Astrocyte (in vitro differentiated cells and primary cell): ENCODE measurements around the gene TM4SF20. TPM values are rescaled to one million over a fixed set of nuclear protein-coding genes. Genes with fewer than 3 reads are reported as not detected.
A peak's percentile ranks its signal among the peaks of the same experiment; 100 is the strongest.

Source experiments
- DNase-seq: peaks from one replicate; pipeline ENCODE4 v3.0.0-alpha.2; 2010; ENCODE audit warnings: low read depth
- FAIRE-seq: peaks from 2 replicates; lab custom pipeline; 2011; peaks lifted over from hg19 to GRCh38; lab: Jason Lieb, UNC
- H2AFZ ChIP-seq: 2 replicates; pipeline ENCODE4 v1.6.0; 2012; ENCODE audit warnings: low read depth, low read length, inconsistent platforms
- H3K27ac ChIP-seq: 2 replicates; pipeline ENCODE4 v1.5.1; 2011; ENCODE audit warnings: low read depth, low read length, inconsistent platforms
- H3K27me3 ChIP-seq: 2 replicates; pipeline ENCODE4 v1.6.0; 2011; ENCODE audit warnings: low read length, inconsistent platforms; ENCODE audit not compliant: insufficient read depth
- H3K36me3 ChIP-seq: 2 replicates; pipeline ENCODE4 v1.5.1; 2011; ENCODE audit warnings: low read length, inconsistent platforms; ENCODE audit not compliant: insufficient read depth
- H3K4me1 ChIP-seq: 2 replicates; pipeline ENCODE4 v1.5.1; 2011; ENCODE audit warnings: low read length, inconsistent platforms; ENCODE audit not compliant: insufficient read depth
- H3K4me2 ChIP-seq: 2 replicates; pipeline ENCODE4 v1.6.0; 2012; ENCODE audit warnings: low read length, inconsistent platforms
- H3K4me3 ChIP-seq: 2 replicates; pipeline ENCODE4 v1.5.1; 2011; ENCODE audit warnings: low read depth, mild to moderate bottlenecking, low read length, inconsistent platforms; ENCODE audit not compliant: insufficient read depth
- H3K79me2 ChIP-seq: 2 replicates; pipeline ENCODE4 v1.6.0; 2012; ENCODE audit warnings: mild to moderate bottlenecking, low read length, inconsistent platforms; ENCODE audit not compliant: insufficient read depth
- H3K9ac ChIP-seq: 2 replicates; pipeline ENCODE4 v1.6.0; 2012; ENCODE audit warnings: mild to moderate bottlenecking, low read length, inconsistent platforms
- H3K9me3 ChIP-seq: 2 replicates; pipeline ENCODE4 v1.5.1; 2012; ENCODE audit warnings: low read depth, mild to moderate bottlenecking, low read length, inconsistent platforms; ENCODE audit not compliant: insufficient read depth
- H4K20me1 ChIP-seq: 2 replicates; pipeline ENCODE4 v1.6.0; 2012; ENCODE audit warnings: low read length, inconsistent platforms; ENCODE audit not compliant: insufficient read depth
- H3K27ac Mint-ChIP-seq: one replicate; pipeline ENCODE4 v1.8.0; 2021; ENCODE audit warnings: mild to moderate bottlenecking, mixed read lengths; ENCODE audit not compliant: unreplicated experiment
- H3K27me3 Mint-ChIP-seq: one replicate; pipeline ENCODE4 v1.8.0; 2021; ENCODE audit warnings: low read depth, mixed read lengths; ENCODE audit not compliant: unreplicated experiment
- H3K36me3 Mint-ChIP-seq: one replicate; pipeline ENCODE4 v1.8.0; 2021; ENCODE audit warnings: low read depth, mixed read lengths; ENCODE audit not compliant: unreplicated experiment
- H3K4me1 Mint-ChIP-seq: one replicate; pipeline ENCODE4 v1.8.0; 2021; ENCODE audit warnings: low read depth, mixed read lengths; ENCODE audit not compliant: unreplicated experiment
- H3K4me3 Mint-ChIP-seq: one replicate; pipeline ENCODE4 v1.8.0; 2021; ENCODE audit warnings: mild to moderate bottlenecking, moderate library complexity, mixed read lengths; ENCODE audit not compliant: unreplicated experiment
- H3K9me3 Mint-ChIP-seq: one replicate; pipeline ENCODE4 v1.8.0; 2021; ENCODE audit warnings: mild to moderate bottlenecking, mixed read lengths; ENCODE audit not compliant: unreplicated experiment
- CTCF ChIP-seq: IDR thresholded peaks from 2 replicates; pipeline ENCODE4 v1.5.1; 2011; ENCODE audit warnings: low read depth, mild to moderate bottlenecking, inconsistent platforms, low read length, moderate library complexity; ENCODE audit not compliant: insufficient read depth
- EZH2 ChIP-seq: IDR thresholded peaks from 2 replicates; pipeline ENCODE4 v1.6.1; 2012; ENCODE audit warnings: mild to moderate bottlenecking, low read length, inconsistent platforms; ENCODE audit not compliant: insufficient read depth
- total RNA-seq: library from RNA; stranded (reverse); gene quantifications from 2 replicates; pipeline ENCODE4 v1.2.1, GENCODE V29; 2021

TM4SF20 gene
- total RNA-seq, 1 donor from 2014 or later = not detected

GRCh38 chr2:227324995-227325838 lies 53.9 kb downstream of the TM4SF20 start, which contains the start of gene MFF:
Gene MFF, plus strand, starts transcription at chr2:227325251. Its CDS starts 5,415 bp downstream, at chr2:227330666.
- Histone ChIP-seq H3K36me3 (no peaks in the 10 kb centered on the region), H3K27me3 (no peaks in the 10 kb centered on the region), H3K27ac (peak within 1 kb of the TSS; percentile 87), H3K4me2 (peak within 1 kb of the TSS; percentile 94), H2AFZ (peak within 1 kb of the TSS; percentile 93), H4K20me1 (peaks cover 6% of the 10 kb centered on the region), H3K9ac (peak within 1 kb of the TSS; percentile 93), H3K4me3 (peak within 1 kb of the TSS; percentile 84), H3K9me3 (peaks cover 2% of the 10 kb centered on the region), H3K79me2 (peaks cover 55% of the 10 kb centered on the region), H3K4me1 (peaks cover 6% of the 10 kb centered on the region)
- no peaks in the 10 kb centered on the region for H3K27me3 Mint-ChIP-seq
- H3K4me1 Mint-ChIP-seq = peaks cover 9% of the 10 kb centered on the region
- TF ChIP-seq EZH2 (no peak), CTCF (no peak)
- H3K36me3 Mint-ChIP-seq = peaks cover 2% of the 10 kb centered on the region
- H3K9me3 Mint-ChIP-seq = peaks cover 4% of the 10 kb centered on the region
- peak within 1 kb of the TSS; percentile 83 for H3K27ac Mint-ChIP-seq
- peak; percentile 41 for FAIRE-seq
- peak; percentile 89 for DNase-seq
- H3K4me3 Mint-ChIP-seq = peak within 1 kb of the TSS; percentile 95

- H4K20me1 ChIP-seq = peaks cover 6% of the 10 kb centered on the region
- no peaks in the 10 kb centered on the region for H3K27me3 ChIP-seq
- TF ChIP-seq EZH2 (no peak), CTCF (no peak)
- peaks cover 52% of the 10 kb centered on the region for H3K79me2 ChIP-seq
- peaks cover 2% of the 10 kb centered on the region for H3K9me3 ChIP-seq
- H3K27ac ChIP-seq = peak overlapping the region; percentile 87
- peaks cover 6% of the 10 kb centered on the region for H3K4me1 ChIP-seq
- H3K4me2 ChIP-seq = peak overlapping the region; percentile 94
- peak overlapping the region; percentile 95 for H3K4me3 Mint-ChIP-seq
- DNase-seq = no peak
- H3K4me3 ChIP-seq = peak overlapping the region; percentile 84
- H3K9me3 Mint-ChIP-seq = peaks cover 4% of the 10 kb centered on the region
- H3K4me1 Mint-ChIP-seq = peaks cover 9% of the 10 kb centered on the region
- no peaks in the 10 kb centered on the region for H3K36me3 ChIP-seq
- H2AFZ ChIP-seq = peak overlapping the region; percentile 93
- peaks cover 2% of the 10 kb centered on the region for H3K36me3 Mint-ChIP-seq
- no peak for FAIRE-seq
- peak overlapping the region; percentile 82 for H3K27ac Mint-ChIP-seq
- H3K27me3 Mint-ChIP-seq = no peaks in the 10 kb centered on the region
- H3K9ac ChIP-seq = peak overlapping the region; percentile 93
These were observed 54.5 kb downstream of the TM4SF20 start for GRCh38 chr2:227324642-227324994.

- peaks cover 2% of the 10 kb centered on the region for H3K36me3 Mint-ChIP-seq
These were observed 55.3 kb downstream of the TM4SF20 start for GRCh38 chr2:227323818-227324217.

More at GRCh38 chr2:227323818-227324217, 55.3 kb downstream of the TM4SF20 start:
- Histone ChIP-seq H3K79me2 (peaks cover 44% of the 10 kb centered on the region), H3K9ac (no peak overlapping the region), H3K27ac (no peak overlapping the region), H3K4me3 (no peak overlapping the region), H2AFZ (no peak overlapping the region), H3K9me3 (peaks cover 2% of the 10 kb centered on the region), H3K4me2 (no peak overlapping the region), H4K20me1 (peaks cover 6% of the 10 kb centered on the region), H3K4me1 (peaks cover 6% of the 10 kb centered on the region), H3K27me3 (no peaks in the 10 kb centered on the region), H3K36me3 (no peaks in the 10 kb centered on the region)
- Mint-ChIP-seq H3K4me1 (peaks cover 9% of the 10 kb centered on the region), H3K27me3 (no peaks in the 10 kb centered on the region), H3K9me3 (peaks cover 4% of the 10 kb centered on the region), H3K4me3 (peak overlapping the region; percentile 95), H3K27ac (no peak overlapping the region)
- TF ChIP-seq EZH2 (no peak), CTCF (no peak)
- no peak for FAIRE-seq
- no peak for DNase-seq
